K562 (cell line): ENCODE measurements around the gene PDE11A. TPM values are rescaled to one million over a fixed set of nuclear protein-coding genes. Genes with fewer than 3 reads are reported as not detected.

Source experiments
- ATAC-seq: fragments of 200-7000 bp; cut with Tn5 transposase; 3 replicates; pipeline ENCODE4 v1.9.1; 2020; ENCODE audit warnings: moderate library complexity
- BruUV-seq: library from RNA; stranded (reverse); fragments of 400-500 nt; replicated peaks from 2 replicates; lab custom pipeline; 2021; lab: Mats Ljungman, UMichigan
- CTCF ChIA-PET: fragments of 300-600 bp; formaldehyde crosslinking; extraction: SDS; loops from one replicate; lab custom pipeline; 2021; ENCODE audit warnings: low intra/inter-chr PET ratio; lab: Yijun Ruan, JAX
- POLR2A ChIA-PET: fragments of 300-600, 350-650 bp; sonication (Branson Sonifier 250); formaldehyde crosslinking; extraction: SDS; loops from one replicate; lab custom pipeline; 2021; ENCODE audit warnings: antibody characterized with exemption, inconsistent platforms; lab: Yijun Ruan, JAX
- DNase-seq, 4 experiments: peaks; one replicate each; pipeline versions ENCODE4 v3.0.0 to v3.0.0-alpha.2; 2011 to 2018; ENCODE audit warnings: low spot score in 3 of 4, mixed read lengths in 3 of 4; ENCODE audit errors: extremely low read depth in 1 of 4
- FAIRE-seq: peaks from 2 replicates; lab custom pipeline; 2011; peaks lifted over from hg19 to GRCh38; lab: Jason Lieb, UNC
- H2AFZ ChIP-seq: 2 replicates; pipeline ENCODE4 v1.6.0; 2011; ENCODE audit warnings: low read depth, low read length, control low read depth, inconsistent platforms
- H3K27ac ChIP-seq: fragments of 200-600 bp; 3 replicates; pipeline ENCODE4 v1.8.0; 2011; ENCODE audit warnings: low read depth, mild to moderate bottlenecking, control low read depth, inconsistent platforms, low read length, moderate library complexity, mixed read lengths; ENCODE audit errors: extremely low read depth
- H3K27me3 ChIP-seq, 2 experiments: fragments of 300-600 bp in 1 of 2; 2 replicates in 1 of 2; 3 replicates in 1 of 2; pipeline versions ENCODE4 v1.6.0 to v1.8.0; 2011; ENCODE audit warnings: inconsistent platforms in 2 of 2, low read length in 2 of 2, mild to moderate bottlenecking in 1 of 2, mixed read lengths in 1 of 2, moderate library complexity in 1 of 2; ENCODE audit not compliant: control insufficient read depth in 2 of 2, insufficient read depth in 2 of 2
- H3K36me3 ChIP-seq: fragments of 300-600 bp; 3 replicates; pipeline ENCODE4 v1.8.0; 2011; ENCODE audit warnings: mild to moderate bottlenecking, low read length, inconsistent platforms; ENCODE audit not compliant: control insufficient read depth, insufficient read depth
- H3K4me1 ChIP-seq, 2 experiments: fragments of 200-600 bp in 1 of 2; replicated peaks in 1 of 2; 2 replicates in 1 of 2; 3 replicates in 1 of 2; pipeline versions ENCODE4 v1.5.1 to v1.8.0; 2011; ENCODE audit warnings: inconsistent platforms in 2 of 2, low read length in 2 of 2, mild to moderate bottlenecking in 1 of 2, mixed read lengths in 1 of 2, moderate library complexity in 1 of 2; ENCODE audit not compliant: control insufficient read depth in 2 of 2, insufficient read depth in 2 of 2
- H3K4me2 ChIP-seq: 2 replicates; pipeline ENCODE4 v1.6.1; 2011; ENCODE audit warnings: low read length, control low read depth, inconsistent platforms, mixed read lengths; ENCODE audit not compliant: insufficient read depth
- H3K4me3 ChIP-seq: fragments of 200-600 bp; sonication (generic), shearing (Covaris generic); 2 replicates; pipeline ENCODE4 v1.5.1; 2016; ENCODE audit warnings: control low read depth, inconsistent platforms
- H3K79me2 ChIP-seq: fragments of 200-600 bp; 3 replicates; pipeline ENCODE4 v1.8.0; 2011; ENCODE audit warnings: low read length, inconsistent platforms; ENCODE audit not compliant: control insufficient read depth, insufficient read depth
- H3K9ac ChIP-seq, 2 experiments: 2 replicates each; pipeline versions ENCODE4 v1.6.0 to v1.6.1; 2011; ENCODE audit warnings: low read depth in 2 of 2, low read length in 2 of 2, control low read depth in 1 of 2, inconsistent platforms in 1 of 2, mild to moderate bottlenecking in 1 of 2, mixed read lengths in 1 of 2; ENCODE audit not compliant: insufficient read depth in 1 of 2
- H3K9me1 ChIP-seq: one replicate; pipeline ENCODE4 v1.6.0; 2011; ENCODE audit warnings: inconsistent platforms, mild to moderate bottlenecking, low read length, moderate library complexity; ENCODE audit not compliant: control insufficient read depth, insufficient read depth
- H3K9me3 ChIP-seq: replicated peaks from 2 replicates; pipeline ENCODE4 v1.5.1; 2011; ENCODE audit warnings: low read depth, low read length, inconsistent platforms; ENCODE audit not compliant: control insufficient read depth, insufficient read depth
- H4K20me1 ChIP-seq: replicated peaks from 2 replicates; pipeline ENCODE4 v1.6.1; 2011; ENCODE audit warnings: low read length, inconsistent platforms, mixed read lengths; ENCODE audit not compliant: control insufficient read depth, insufficient read depth
- CBFA2T2 ChIP-seq: fragments of 450-650 bp; conservative IDR thresholded peaks from 2 replicates; pipeline ENCODE4 v1.6.1; 2017; ENCODE audit warnings: mild to moderate bottlenecking
- MEIS2 ChIP-seq: fragments of 450-650 bp; IDR thresholded peaks from 2 replicates; pipeline ENCODE4 v1.6.1; 2014; ENCODE audit warnings: mild to moderate bottlenecking; ENCODE audit not compliant: partially characterized antibody
- SMARCC2 ChIP-seq: fragments of 450-650 bp; IDR thresholded peaks from 2 replicates; pipeline ENCODE4 v1.6.1; 2017; ENCODE audit warnings: antibody characterized with exemption, moderate library complexity, mild to moderate bottlenecking, low read depth
- SUPT5H ChIP-seq: fragments of 450-650 bp; IDR thresholded peaks from 2 replicates; pipeline ENCODE4 v1.6.1; 2016
- WHSC1 ChIP-seq: IDR thresholded peaks from one replicate; pipeline ENCODE4 v1.6.1; 2012; ENCODE audit warnings: low read length, control low read depth, inconsistent platforms
- WGBS: fragments of 100-300 bp; shearing (Covaris generic); methylation state at CpG from one replicate; pipeline ENCODE4 v1.1.6; 2016; ENCODE audit warnings: low coverage, mixed read lengths; ENCODE audit not compliant: insufficient coverage; ENCODE audit errors: missing lambda C conversion rate; 5-methylcytosine and 5-hydroxymethylcytosine counted together
- in situ Hi-C: fragments of 300-500 bp; cut with MboI; formaldehyde crosslinking; loops from 4 replicates; pipeline ENCODE4 v1.15.0; 2018; ENCODE audit warnings: inconsistent platforms, mixed read lengths
- intact Hi-C: fragments of 100-400 bp; cut with micrococcal nuclease; formaldehyde crosslinking; loops from 2 replicates; pipeline ENCODE4 v1.14.2; 2022
- polyA plus RNA-seq, 8 experiments: library from polyadenylated mRNA; depleted of rRNA in 4 of 8; stranded (reverse) in 5 of 8; unstranded in 3 of 8; fragments of >200 nt; fragmentation: Nextera tagmentation in 2 of 8; fragmentation: Illumina TruSeq in 1 of 8; extraction: Ambion mirVana in 2 of 8; extraction: Trizol in 1 of 8; gene quantifications; 2 replicates each; pipeline versions ENCODE4 v1.2.1 to v1.2.3, GENCODE V29; 2011 to 2014; ENCODE audit warnings: inconsistent platforms in 1 of 8, missing spikeins in 1 of 8
- total RNA-seq, 7 experiments: library from RNA; depleted of rRNA in 6 of 7; stranded (reverse); fragments of >200 nt in 6 of 7; fragmentation: Illumina TruSeq in 2 of 7; extraction: Trizol in 2 of 7; gene quantifications; 2 replicates each; pipeline versions ENCODE4 v1.2.1 to v1.2.3, GENCODE V29; 2011 to 2021; ENCODE audit warnings: low replicate concordance in 1 of 7
- TF ChIP-seq, protein P1 (sequence below), 2 experiments: fragments of 450-650 bp in 1 of 2; sonication (generic) in 1 of 2; formaldehyde crosslinking in 1 of 2; IDR thresholded peaks in 1 of 2; conservative IDR thresholded peaks in 1 of 2; 2 replicates each; pipeline versions ENCODE4 v1.6.1 to v1.8.1; 2016 to 2023; ENCODE audit warnings: mild to moderate bottlenecking in 2 of 2, moderate library complexity in 2 of 2, inconsistent platforms in 1 of 2, missing genetic modification reagents in 1 of 2

Gene PDE11A
- total and polyA plus RNA-seq, 9 of the 15 experiments (the other 6 are each of a cell fraction or from before 2014, with no cell fraction given), result 3.2 to 22.1 (median 5.7) TPM

GRCh38 chr2:177796654-177797415, 275.7 kb downstream of the PDE11A start:
- no peaks in the 10 kb centered on the region for H4K20me1 ChIP-seq
- TF ChIP-seq, protein P1, sequence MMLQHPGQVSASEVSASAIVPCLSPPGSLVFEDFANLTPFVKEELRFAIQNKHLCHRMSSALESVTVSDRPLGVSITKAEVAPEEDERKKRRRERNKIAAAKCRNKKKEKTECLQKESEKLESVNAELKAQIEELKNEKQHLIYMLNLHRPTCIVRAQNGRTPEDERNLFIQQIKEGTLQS (IDR thresholded peaks at IDR 0.05), result no peak
- TF ChIP-seq, protein P1 (CRISPR knock-in tag; conservative IDR thresholded peaks at IDR 0.05), result no peak
- no peak for TF ChIP-seq MEIS2
- no peak for TF ChIP-seq SMARCC2
- TF ChIP-seq SUPT5H, result no peak
- no peak for TF ChIP-seq CBFA2T2
- TF ChIP-seq WHSC1, result no peak
- H3K9me3 ChIP-seq, result no peaks in the 10 kb centered on the region
- H3K27me3 ChIP-seq, result peaks cover 0 to 2% of the 10 kb centered on the region in 2 experiments; a peak in 2 of 5 replicates
- no peaks in the 10 kb centered on the region for H3K36me3 ChIP-seq
- H3K4me1 ChIP-seq, result no peaks in the 10 kb centered on the region
- in situ Hi-C loops (no loop called here), intact Hi-C loops (loop anchor here (5.0 to 10.0 kb wide), 2 partner anchors 108 to 275 kb away; partner anchors contain the start of gene PDE11A)
- H2AFZ ChIP-seq, result no peak overlapping the region
- BruUV-seq, result no TSS peak
- no peak overlapping the region for H3K9ac ChIP-seq
- no peak for DNase-seq
- no peak; the same call in 2 of the 3 replicates for ATAC-seq
- no peak overlapping the region for H3K4me2 ChIP-seq
- ChIA-PET POLR2A (interaction anchor here (0.5 kb wide), 1 partner anchor 22 kb away, joined by 3 read pairs; no protein-coding TSS in a partner anchor), CTCF (no interaction called here)
- no peak overlapping the region for H3K4me3 ChIP-seq
- H3K79me2 ChIP-seq, result no peaks in the 10 kb centered on the region
- FAIRE-seq, result no peak
- H3K27ac ChIP-seq, result no peak overlapping the region
- no peaks in the 10 kb centered on the region for H3K9me1 ChIP-seq
- WGBS, result 6% methylated on average over 4 of the region's 4 CpGs
